Measurements from ENCODE around the gene NPLOC4. TPM values are rescaled to one million over a fixed set of nuclear protein-coding genes. Genes with fewer than 3 reads are reported as not detected.
A peak's percentile ranks its signal among the peaks of the same experiment; 100 is the strongest.

NPLOC4 gene
- total RNA-seq, 1 experiment from 2014 or later: 83.9 TPM

DNA sequence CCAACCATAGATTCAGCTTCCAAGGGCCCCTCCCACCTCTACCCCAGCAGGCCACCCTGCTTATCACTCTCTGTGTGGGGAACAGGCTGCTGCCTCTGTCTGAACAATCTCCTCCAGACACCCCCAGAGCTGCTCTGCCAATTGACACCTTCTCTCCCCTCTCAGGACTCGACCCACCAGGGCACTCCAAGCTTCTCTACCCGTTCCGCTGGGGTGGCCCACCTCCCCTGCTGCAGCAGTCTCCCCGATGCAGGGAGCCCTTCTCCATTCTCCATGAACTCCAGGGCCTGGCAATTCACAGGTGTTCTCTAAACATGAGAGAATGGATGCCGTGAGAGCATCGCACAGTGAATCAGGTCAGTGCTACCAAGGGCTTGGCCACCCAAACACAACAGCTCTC is 56.4 kb downstream of the NPLOC4 start:
- Mint-ChIP-seq H3K4me1 (ENCODE audit: insufficient read depth, unreplicated experiment) (peaks cover 44% of the 10 kb centered on the region), H3K36me3 (ENCODE audit: insufficient read depth, unreplicated experiment) (peaks cover 47% of the 10 kb centered on the region), H3K27me3 (ENCODE audit: insufficient read depth, unreplicated experiment) (no peaks in the 10 kb centered on the region), H3K4me3 (ENCODE audit: unreplicated experiment) (no peak overlapping the region), H3K9me3 (ENCODE audit: unreplicated experiment) (no peaks in the 10 kb centered on the region), H3K27ac (ENCODE audit: low read depth, unreplicated experiment) (peak overlapping the region; percentile 50)
- DNase-seq (ENCODE audit: unreplicated experiment): no peak
- BruUV-seq (replicated peaks): no TSS peak
- TF ChIP-seq, protein P1, sequence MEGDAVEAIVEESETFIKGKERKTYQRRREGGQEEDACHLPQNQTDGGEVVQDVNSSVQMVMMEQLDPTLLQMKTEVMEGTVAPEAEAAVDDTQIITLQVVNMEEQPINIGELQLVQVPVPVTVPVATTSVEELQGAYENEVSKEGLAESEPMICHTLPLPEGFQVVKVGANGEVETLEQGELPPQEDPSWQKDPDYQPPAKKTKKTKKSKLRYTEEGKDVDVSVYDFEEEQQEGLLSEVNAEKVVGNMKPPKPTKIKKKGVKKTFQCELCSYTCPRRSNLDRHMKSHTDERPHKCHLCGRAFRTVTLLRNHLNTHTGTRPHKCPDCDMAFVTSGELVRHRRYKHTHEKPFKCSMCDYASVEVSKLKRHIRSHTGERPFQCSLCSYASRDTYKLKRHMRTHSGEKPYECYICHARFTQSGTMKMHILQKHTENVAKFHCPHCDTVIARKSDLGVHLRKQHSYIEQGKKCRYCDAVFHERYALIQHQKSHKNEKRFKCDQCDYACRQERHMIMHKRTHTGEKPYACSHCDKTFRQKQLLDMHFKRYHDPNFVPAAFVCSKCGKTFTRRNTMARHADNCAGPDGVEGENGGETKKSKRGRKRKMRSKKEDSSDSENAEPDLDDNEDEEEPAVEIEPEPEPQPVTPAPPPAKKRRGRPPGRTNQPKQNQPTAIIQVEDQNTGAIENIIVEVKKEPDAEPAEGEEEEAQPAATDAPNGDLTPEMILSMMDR (IDR thresholded peaks at IDR 0.05; ENCODE audit: unreplicated experiment): no peak
- ChIA-PET CTCF (interaction anchor here (4.8 kb wide), 1 partner anchor 21 kb away, joined by 29 read pairs; no protein-coding TSS in a partner anchor), POLR2A (interaction anchor here (0.9 to 2.4 kb wide), 2 partner anchors 14 to 28 kb away, joined by 3 to 8 read pairs; no protein-coding TSS in a partner anchor)
- intact Hi-C loops (cut with micrococcal nuclease): no loop called here

DNA sequence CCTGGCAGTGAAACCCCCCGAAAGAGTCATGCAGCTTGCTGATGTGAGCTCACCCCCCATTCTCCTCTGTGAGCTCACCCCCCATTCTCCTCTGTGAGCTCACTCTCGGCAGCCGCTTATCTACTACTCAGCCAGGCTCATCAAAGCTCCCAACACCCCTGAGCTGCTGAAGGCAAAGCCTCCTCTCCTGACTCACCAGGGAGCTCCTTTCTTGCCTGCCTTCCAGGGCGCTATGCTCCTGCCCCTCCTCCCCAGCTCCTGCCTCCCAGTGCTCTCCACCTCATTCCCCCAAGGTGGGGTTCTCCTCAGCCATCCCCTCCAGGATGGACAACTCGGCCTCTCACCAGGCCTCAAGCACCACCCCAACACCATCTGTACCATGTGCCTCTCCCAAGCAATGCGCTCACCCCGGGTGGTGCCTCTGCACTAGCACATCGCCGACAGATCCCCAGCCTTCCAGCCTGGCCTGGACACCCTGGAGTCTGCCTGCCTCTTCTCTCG is 57.0 kb downstream of the NPLOC4 start:
- Mint-ChIP-seq H3K4me1 (ENCODE audit: insufficient read depth, unreplicated experiment) (peaks cover 44% of the 10 kb centered on the region), H3K36me3 (ENCODE audit: insufficient read depth, unreplicated experiment) (peaks cover 41% of the 10 kb centered on the region), H3K27ac (ENCODE audit: low read depth, unreplicated experiment) (peak overlapping the region; percentile 50), H3K27me3 (ENCODE audit: insufficient read depth, unreplicated experiment) (no peaks in the 10 kb centered on the region), H3K4me3 (ENCODE audit: unreplicated experiment) (no peak overlapping the region), H3K9me3 (ENCODE audit: unreplicated experiment) (no peaks in the 10 kb centered on the region)
- POLR2A ChIA-PET: interaction anchor here (0.6 to 2.4 kb wide), 4 partner anchors 13 to 104 kb away, joined by 3 to 8 read pairs (median 3); partner anchors contain the start of genes ARL16 and HGS
- intact Hi-C loops (cut with micrococcal nuclease): no loop called here
- no peak for DNase-seq (ENCODE audit: unreplicated experiment)
- TF ChIP-seq, protein P1 (IDR thresholded peaks at IDR 0.05; ENCODE audit: unreplicated experiment): no peak
- no TSS peak for BruUV-seq (replicated peaks)
- CTCF ChIA-PET: interaction anchor here (4.8 kb wide), 1 partner anchor 21 kb away, joined by 29 read pairs; no protein-coding TSS in a partner anchor

DNA sequence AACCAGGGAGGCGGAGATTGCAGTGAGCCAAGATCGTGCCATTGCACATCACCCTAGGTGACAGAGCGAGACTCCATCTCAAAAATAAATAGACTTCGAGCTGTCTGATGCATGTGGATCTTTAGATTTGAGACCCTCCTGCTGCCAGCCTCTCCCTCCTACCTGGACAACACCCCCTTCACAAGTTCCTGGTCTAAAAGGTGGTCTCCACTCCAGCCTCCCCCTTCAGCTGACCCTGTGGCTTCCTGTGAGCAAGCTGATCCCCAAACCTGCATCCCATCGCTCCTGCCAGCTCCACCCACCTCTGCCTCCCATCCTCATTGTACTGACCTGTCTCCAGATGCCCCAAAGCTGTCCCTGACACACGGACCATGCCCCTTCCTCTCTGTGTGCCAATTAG is 57.6 kb downstream of the NPLOC4 start:
- intact Hi-C loops (cut with micrococcal nuclease): no loop called here
- TF ChIP-seq, protein P1 (IDR thresholded peaks at IDR 0.05; ENCODE audit: unreplicated experiment): no peak
- BruUV-seq (replicated peaks): no TSS peak
- no peak for DNase-seq (ENCODE audit: unreplicated experiment)
- Mint-ChIP-seq H3K27me3 (ENCODE audit: insufficient read depth, unreplicated experiment) (no peaks in the 10 kb centered on the region), H3K9me3 (ENCODE audit: unreplicated experiment) (no peaks in the 10 kb centered on the region), H3K4me3 (ENCODE audit: unreplicated experiment) (no peak overlapping the region), H3K4me1 (ENCODE audit: insufficient read depth, unreplicated experiment) (peaks cover 44% of the 10 kb centered on the region), H3K36me3 (ENCODE audit: insufficient read depth, unreplicated experiment) (peaks cover 35% of the 10 kb centered on the region), H3K27ac (ENCODE audit: low read depth, unreplicated experiment) (peak overlapping the region; percentile 50)
- ChIA-PET POLR2A (interaction anchor here (0.6 to 2.4 kb wide), 4 partner anchors 13 to 104 kb away, joined by 3 to 8 read pairs (median 3); partner anchors contain the start of genes ARL16 and HGS), CTCF (interaction anchor here (0.6 to 4.8 kb wide), 3 partner anchors 22 to 206 kb away, joined by 3 to 29 read pairs (median 3); no protein-coding TSS in a partner anchor)

DNA sequence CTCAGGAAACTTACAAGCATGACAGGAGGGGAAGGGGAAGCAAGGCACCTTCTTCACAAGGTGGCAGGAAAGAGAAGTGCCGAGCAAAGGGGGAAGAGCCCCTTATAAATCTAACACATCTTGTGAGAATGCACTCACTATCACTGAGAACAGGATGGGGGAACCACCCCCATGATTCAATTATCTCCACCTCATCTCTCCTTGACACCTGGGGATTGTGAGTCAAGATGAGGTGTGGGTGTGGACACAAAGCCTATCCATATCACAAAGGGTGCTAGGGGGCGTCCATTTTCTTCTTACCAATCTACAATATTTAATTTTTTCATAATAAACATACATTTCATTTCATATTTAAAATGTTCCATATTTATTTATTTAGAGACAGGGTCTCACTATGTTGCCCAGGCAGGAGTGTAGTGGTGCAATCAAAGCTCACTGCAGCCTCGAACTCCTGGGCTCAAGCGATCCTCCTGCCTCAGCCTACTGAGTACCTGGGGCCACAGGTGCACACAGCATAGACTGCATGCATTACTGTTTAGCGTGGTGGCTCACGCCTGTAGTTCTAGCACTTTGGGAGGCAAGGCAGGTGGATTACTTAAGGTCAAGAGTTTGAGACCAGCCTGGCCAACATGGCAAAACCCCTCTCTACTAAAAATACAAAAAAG is 58.2 kb downstream of the NPLOC4 start:
- peaks cover 44% of the 10 kb centered on the region for H3K4me1 Mint-ChIP-seq (ENCODE audit: insufficient read depth, unreplicated experiment)
- CTCF ChIA-PET: interaction anchor here (0.6 to 4.8 kb wide), 5 partner anchors 22 to 206 kb away, joined by 3 to 29 read pairs (median 5); no protein-coding TSS in a partner anchor

More for the DNA sequence above, 58.2 kb downstream of the NPLOC4 start:
- TF ChIP-seq, protein P1 (IDR thresholded peaks at IDR 0.05; ENCODE audit: unreplicated experiment): no peak
- no peaks in the 10 kb centered on the region for H3K27me3 Mint-ChIP-seq (ENCODE audit: insufficient read depth, unreplicated experiment)
- no peak overlapping the region for H3K4me3 Mint-ChIP-seq (ENCODE audit: unreplicated experiment)
- no TSS peak for BruUV-seq (replicated peaks)
- H3K27ac Mint-ChIP-seq (ENCODE audit: low read depth, unreplicated experiment): peak overlapping the region; percentile 71
- intact Hi-C loops (cut with micrococcal nuclease): no loop called here
- peak; percentile 20 for DNase-seq (ENCODE audit: unreplicated experiment)
- POLR2A ChIA-PET: interaction anchor here (1.5 to 3.3 kb wide), 4 partner anchors 12 to 67 kb away, joined by 4 to 41 read pairs (median 9); partner anchors contain the start of gene ACTG1
- H3K36me3 Mint-ChIP-seq (ENCODE audit: insufficient read depth, unreplicated experiment): peaks cover 33% of the 10 kb centered on the region
- H3K9me3 Mint-ChIP-seq (ENCODE audit: unreplicated experiment): no peaks in the 10 kb centered on the region
